ENCODE measurements around the gene TCF4. TPM values are rescaled to one million over a fixed set of nuclear protein-coding genes. Genes with fewer than 3 reads are reported as not detected.

Gene TCF4
- total RNA-seq, 1 experiment from 2014 or later: 0.42 TPM

DNA sequence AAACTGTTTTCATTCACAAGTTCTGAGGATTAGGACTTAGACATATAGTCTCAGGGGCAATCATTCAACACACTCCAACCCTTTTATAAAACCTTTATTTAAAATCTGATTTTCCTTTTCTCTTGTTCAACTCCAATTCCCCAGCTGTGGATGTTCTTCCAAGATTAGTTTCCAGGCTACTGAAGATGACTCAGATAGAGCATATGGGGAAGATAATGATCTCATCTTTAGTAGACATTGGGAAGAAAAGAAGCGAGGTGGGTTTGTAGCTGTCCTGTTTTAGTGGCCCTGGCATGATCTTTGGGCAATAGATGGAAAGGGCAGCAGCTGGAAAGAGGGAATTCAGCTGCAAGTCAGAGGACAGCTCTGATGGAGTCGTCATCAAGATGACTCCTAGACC, 381.1 kb downstream of the TCF4 start:
- Histone ChIP-seq H3K9me2 (ENCODE audit: insufficient read depth) (no peaks in the 10 kb centered on the region), H3K9me3 (ENCODE audit: control insufficient read depth in 1 of 2, insufficient read depth in 1 of 2, low read depth in 1 of 2, low read length in 2 of 2) (no peaks in the 10 kb centered on the region), H3K9ac (ENCODE audit: low read length) (no peak overlapping the region), H2AFZ (ENCODE audit: low read depth, low read length, poor library complexity, severe bottlenecking) (no peak overlapping the region), H3K4me1 (ENCODE audit: control insufficient read depth in 1 of 2, insufficient read depth in 2 of 2, low read length in 2 of 2) (no peaks in the 10 kb centered on the region), H3K4me3 (replicated peaks in 1 of 2; ENCODE audit: low read depth in 1 of 2, low read length in 2 of 2) (no peak overlapping the region), H3K79me2 (ENCODE audit: insufficient read depth, low read length) (no peaks in the 10 kb centered on the region), H3K27ac (ENCODE audit: low read depth, low read length) (no peak overlapping the region), H4K20me1 (ENCODE audit: insufficient read depth) (no peaks in the 10 kb centered on the region), H3K36me3 (ENCODE audit: control insufficient read depth in 1 of 2, insufficient read depth in 2 of 2, low read length in 2 of 2) (no peaks in the 10 kb centered on the region), H3K4me2 (ENCODE audit: low read length) (no peak overlapping the region), H3K27me3 (ENCODE audit: insufficient read depth, low read length) (no peaks in the 10 kb centered on the region)
- intact Hi-C loops (cut with micrococcal nuclease): no loop called here
- no TSS peak for BruUV-seq (replicated peaks)
- ChIA-PET CTCF (no interaction called here), RAD21 (ENCODE audit: low non-redundant PET in 1 of 2, low total read pairs in 2 of 2, uncharacterized antibody in 2 of 2, unreplicated experiment in 2 of 2) (no interaction called here), POLR2A (no interaction called here)
- no peak for DNase-seq (ENCODE audit: low read depth, low spot score)
- no peak for TF ChIP-seq YY1 (IDR thresholded peaks at IDR 0.05; ENCODE audit: extremely low read depth, insufficient replicate concordance, low read depth, low read length)
- no peak for TF ChIP-seq REST (IDR thresholded peaks at IDR 0.05; ENCODE audit: low read depth)
- no peak for TF ChIP-seq POLR2AphosphoS5 (IDR thresholded peaks at IDR 0.05; ENCODE audit: low read depth, low read length)
- TF ChIP-seq TCF7L2 (IDR thresholded peaks at IDR 0.05; ENCODE audit: borderline replicate concordance, extremely low read depth, insufficient read depth, insufficient read length): no peak
- no peak for TF ChIP-seq ATF3 (IDR thresholded peaks at IDR 0.05)
- no peak for TF ChIP-seq SIN3A (IDR thresholded peaks at IDR 0.05; ENCODE audit: low read depth)
- TF ChIP-seq ZNF274 (IDR thresholded peaks at IDR 0.05; ENCODE audit: low read depth, low read length): no peak
- no peak for TF ChIP-seq FOSL1 (IDR thresholded peaks at IDR 0.05; ENCODE audit: low read depth)
- TF ChIP-seq ELF1 (IDR thresholded peaks at IDR 0.05; ENCODE audit: borderline replicate concordance, low read depth): no peak
- TF ChIP-seq CEBPB (IDR thresholded peaks at IDR 0.05; ENCODE audit: low read depth): no peak
- TF ChIP-seq RAD21 (IDR thresholded peaks at IDR 0.05; ENCODE audit: low read depth): no peak
- TF ChIP-seq EZH2 (IDR thresholded peaks at IDR 0.05): no peak
- TF ChIP-seq CTCF (IDR thresholded peaks at IDR 0.05 in 2 of 3, conservative IDR thresholded peaks at IDR 0.05 in 1 of 3; ENCODE audit: borderline replicate concordance in 1 of 3, insufficient read depth in 1 of 3, low read depth in 2 of 3, low read length in 2 of 3): no peak
- no peak for ATAC-seq
